SU-DHL-6 (cell line): ENCODE results near the gene IQCE.
A peak's percentile ranks its signal among the peaks of the same experiment; 100 is the strongest.

Source experiments
- H2AFZ ChIP-seq: fragments of 200-600 bp; sonication (generic); 2 replicates; pipeline ENCODE4 v1.6.1; 2014; ENCODE audit warnings: low read depth, mild to moderate bottlenecking, moderate library complexity, mixed read lengths, antibody characterized with exemption, low read length; ENCODE audit not compliant: severe bottlenecking
- H3F3A ChIP-seq: fragments of 200-600 bp; shearing (Covaris generic); 2 replicates; pipeline ENCODE4 v1.6.0; 2016; ENCODE audit warnings: antibody characterized with exemption, mild to moderate bottlenecking; ENCODE audit not compliant: insufficient read depth
- H3K27ac ChIP-seq: fragments of 200-600 bp; sonication (generic); 2 replicates; pipeline ENCODE4 v1.5.1; 2016; ENCODE audit warnings: low read depth, mild to moderate bottlenecking, low read length, moderate library complexity, mixed read lengths
- H3K27me3 ChIP-seq: fragments of 200-600 bp; sonication (generic), shearing (Covaris generic); 2 replicates; pipeline ENCODE4 v1.6.0; 2014; ENCODE audit warnings: mild to moderate bottlenecking, low read length
- H3K36me3 ChIP-seq: fragments of 200-600 bp; sonication (generic); 2 replicates; pipeline ENCODE4 v1.6.1; 2014; ENCODE audit warnings: mild to moderate bottlenecking, low read length, mixed read lengths
- H3K4me2 ChIP-seq: fragments of 300-600, 200-600 bp; shearing (Covaris generic), sonication (generic); 2 replicates; pipeline ENCODE4 v1.6.0; 2014; ENCODE audit warnings: low read length, low read depth, mild to moderate bottlenecking; ENCODE audit not compliant: poor library complexity, severe bottlenecking
- H3K4me3 ChIP-seq: fragments of 200-600 bp; sonication (generic); 2 replicates; pipeline ENCODE4 v1.5.1; 2014; ENCODE audit warnings: antibody characterized with exemption, low read length, mild to moderate bottlenecking, mixed read lengths; ENCODE audit not compliant: insufficient read depth, poor library complexity, severe bottlenecking
- H3K79me2 ChIP-seq: fragments of 200-600 bp; sonication (generic); 2 replicates; pipeline ENCODE4 v1.6.1; 2014; ENCODE audit warnings: mild to moderate bottlenecking, low read length, moderate library complexity; ENCODE audit not compliant: insufficient read depth
- H3K9ac ChIP-seq: fragments of 200-600 bp; sonication (generic); 2 replicates; pipeline ENCODE4 v1.7.0; 2014; ENCODE audit warnings: mild to moderate bottlenecking, low read length
- H3K9me2 ChIP-seq: fragments of 200-600 bp; sonication (generic); replicated peaks from 2 replicates; pipeline ENCODE4 v1.6.1; 2014; ENCODE audit warnings: low read length; ENCODE audit not compliant: insufficient read depth
- H3K9me3 ChIP-seq: fragments of 200-600 bp; sonication (generic); 2 replicates; pipeline ENCODE4 v1.6.1; 2014; ENCODE audit warnings: low read length, mixed read lengths; ENCODE audit not compliant: insufficient read depth
- H4K20me1 ChIP-seq: fragments of 200-600 bp; sonication (generic); 2 replicates; pipeline ENCODE4 v1.6.1; 2014; ENCODE audit warnings: low read depth, mild to moderate bottlenecking, antibody characterized with exemption, low read length, moderate library complexity, mixed read lengths
- CTCF ChIP-seq: fragments of 200-600 bp; sonication (generic); IDR thresholded peaks from one replicate; pipeline ENCODE4 v1.5.1; 2017; ENCODE audit warnings: antibody characterized with exemption, mild to moderate bottlenecking, low read length, moderate library complexity; ENCODE audit not compliant: insufficient read depth, poor library complexity, severe bottlenecking
- EZH2phosphoT487 ChIP-seq: fragments of 200-600 bp; sonication (generic), shearing (Covaris generic); conservative IDR thresholded peaks from 2 replicates; pipeline ENCODE4 v1.6.1; 2018; ENCODE audit warnings: mild to moderate bottlenecking, antibody characterized with exemption, low read length, moderate library complexity, mixed read lengths

The IQCE gene

GRCh38 chr7:2659556-2660358, 101.0 kb downstream of the IQCE start:
- TF ChIP-seq CTCF (no peak), EZH2phosphoT487 (no peak)
- no peak overlapping the region for H2AFZ ChIP-seq
- no peaks in the 10 kb centered on the region for H3K36me3 ChIP-seq
- H3K27ac ChIP-seq, result no peak overlapping the region
- no peak overlapping the region for H3K4me2 ChIP-seq
- no peaks in the 10 kb centered on the region for H4K20me1 ChIP-seq
- H3F3A ChIP-seq, result no peaks in the 10 kb centered on the region
- H3K9me2 ChIP-seq, result no peaks in the 10 kb centered on the region
- H3K4me3 ChIP-seq, result no peak overlapping the region
- no peaks in the 10 kb centered on the region for H3K27me3 ChIP-seq
- H3K79me2 ChIP-seq, result no peaks in the 10 kb centered on the region
- H3K9me3 ChIP-seq, result no peaks in the 10 kb centered on the region
- H3K9ac ChIP-seq, result no peak overlapping the region

- Histone ChIP-seq H3K79me2 (no peaks in the 10 kb centered on the region), H3K4me2 (no peak overlapping the region), H3K9me3 (no peaks in the 10 kb centered on the region), H3F3A (no peaks in the 10 kb centered on the region), H3K36me3 (no peaks in the 10 kb centered on the region), H3K9me2 (no peaks in the 10 kb centered on the region), H3K4me3 (no peak overlapping the region), H3K27me3 (no peaks in the 10 kb centered on the region), H2AFZ (no peak overlapping the region), H3K27ac (no peak overlapping the region), H3K9ac (no peak overlapping the region), H4K20me1 (no peaks in the 10 kb centered on the region)
- TF ChIP-seq CTCF (peak; percentile 49), EZH2phosphoT487 (no peak)
Measured at GRCh38 chr7:2660359-2661095, 101.7 kb downstream of the IQCE start.

- H3K4me2 ChIP-seq, result no peak overlapping the region
- H2AFZ ChIP-seq, result no peak overlapping the region
- H3K9me2 ChIP-seq, result no peaks in the 10 kb centered on the region
- TF ChIP-seq EZH2phosphoT487 (no peak), CTCF (no peak)
- no peaks in the 10 kb centered on the region for H3K9me3 ChIP-seq
- H3F3A ChIP-seq, result no peaks in the 10 kb centered on the region
- no peak overlapping the region for H3K9ac ChIP-seq
- H3K36me3 ChIP-seq, result no peaks in the 10 kb centered on the region
- H3K27me3 ChIP-seq, result no peaks in the 10 kb centered on the region
- no peak overlapping the region for H3K27ac ChIP-seq
- H3K79me2 ChIP-seq, result no peaks in the 10 kb centered on the region
- no peaks in the 10 kb centered on the region for H4K20me1 ChIP-seq
- no peak overlapping the region for H3K4me3 ChIP-seq
Measured at GRCh38 chr7:2661096-2661449, 102.3 kb downstream of the IQCE start.
